Progenitor cell of endocrine pancreas (in vitro differentiated cells): ENCODE data around the gene PMEPA1. TPM values are rescaled to one million over a fixed set of nuclear protein-coding genes. Genes with fewer than 3 reads are reported as not detected.

Experiments used
- DNase-seq: peaks from one replicate; pipeline ENCODE4 v3.0.0; 2021; ENCODE audit warnings: low spot score; ENCODE audit not compliant: unreplicated experiment
- H3K27ac Mint-ChIP-seq: 2 replicates; pipeline ENCODE4 v1.8.0; 2021; ENCODE audit warnings: mild to moderate bottlenecking, moderate library complexity, mixed read lengths
- H3K27me3 Mint-ChIP-seq: 2 replicates; pipeline ENCODE4 v1.8.0; 2021; ENCODE audit warnings: mixed read lengths
- H3K36me3 Mint-ChIP-seq: 2 replicates; pipeline ENCODE4 v1.8.0; 2022; ENCODE audit warnings: mixed read lengths; ENCODE audit not compliant: insufficient read depth
- H3K4me1 Mint-ChIP-seq: 2 replicates; pipeline ENCODE4 v1.8.0; 2021; ENCODE audit warnings: low read depth, mixed read lengths
- H3K4me3 Mint-ChIP-seq: 2 replicates; pipeline ENCODE4 v1.8.0; 2021; ENCODE audit warnings: low read depth, mild to moderate bottlenecking, moderate library complexity, mixed read lengths
- H3K9me3 Mint-ChIP-seq: 2 replicates; pipeline ENCODE4 v1.8.0; 2021; ENCODE audit warnings: low read depth, mixed read lengths
- CTCF ChIP-seq: fragments of 200-600 bp; sonication (generic); IDR thresholded peaks from one replicate; pipeline ENCODE4 v1.5.0; 2021; ENCODE audit warnings: antibody characterized with exemption, mild to moderate bottlenecking; ENCODE audit not compliant: unreplicated experiment
- total RNA-seq: library from RNA; stranded (reverse); gene quantifications from 2 replicates; pipeline ENCODE4 v1.2.1, GENCODE V29; 2021

PMEPA1 gene
- total RNA-seq, 1 donor from 2014 or later: 9.1 TPM

DNA sequence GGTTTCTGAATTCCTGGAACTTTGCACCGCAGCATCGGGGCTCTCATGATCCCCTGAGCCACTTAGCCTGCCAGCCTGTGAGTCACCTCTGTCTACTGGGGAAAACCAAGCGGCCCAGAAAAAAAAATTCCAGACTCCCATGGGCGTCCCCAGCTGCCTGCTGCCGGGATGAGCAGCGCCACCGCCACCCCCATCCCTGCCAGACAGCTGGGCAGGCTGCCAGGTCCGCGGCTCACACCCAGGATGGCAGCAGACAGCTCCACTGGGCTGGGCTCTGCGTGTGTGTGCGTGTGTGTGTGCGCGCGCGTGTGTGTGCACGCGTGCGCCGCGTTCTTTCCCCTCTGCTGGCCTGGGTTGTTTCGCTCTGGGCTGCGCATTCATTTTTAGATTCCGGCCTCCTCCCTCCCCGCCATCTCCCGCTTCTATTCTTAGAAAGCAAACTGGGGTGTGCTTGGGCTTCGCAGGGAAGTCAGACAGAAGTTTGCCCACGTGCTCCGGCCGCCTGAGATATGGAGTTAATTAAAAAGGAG is 38.9 kb upstream of the PMEPA1 start:
- H3K27ac Mint-ChIP-seq: no peak overlapping the region
- no peak for TF ChIP-seq CTCF
- H3K27me3 Mint-ChIP-seq: no peaks in the 10 kb centered on the region
- no peak overlapping the region for H3K4me3 Mint-ChIP-seq
- no peaks in the 10 kb centered on the region for H3K36me3 Mint-ChIP-seq
- DNase-seq: no peak
- peaks cover 11% of the 10 kb centered on the region for H3K4me1 Mint-ChIP-seq
- no peaks in the 10 kb centered on the region for H3K9me3 Mint-ChIP-seq

- Mint-ChIP-seq H3K4me3 (no peak overlapping the region), H3K36me3 (no peaks in the 10 kb centered on the region), H3K27me3 (no peaks in the 10 kb centered on the region), H3K9me3 (no peaks in the 10 kb centered on the region), H3K27ac (no peak overlapping the region), H3K4me1 (peaks cover 9% of the 10 kb centered on the region)
- DNase-seq: no peak
- TF ChIP-seq CTCF: no peak
Observed at GRCh38 chr20:57747861-57748481, 38.2 kb upstream of the PMEPA1 start.

DNA sequence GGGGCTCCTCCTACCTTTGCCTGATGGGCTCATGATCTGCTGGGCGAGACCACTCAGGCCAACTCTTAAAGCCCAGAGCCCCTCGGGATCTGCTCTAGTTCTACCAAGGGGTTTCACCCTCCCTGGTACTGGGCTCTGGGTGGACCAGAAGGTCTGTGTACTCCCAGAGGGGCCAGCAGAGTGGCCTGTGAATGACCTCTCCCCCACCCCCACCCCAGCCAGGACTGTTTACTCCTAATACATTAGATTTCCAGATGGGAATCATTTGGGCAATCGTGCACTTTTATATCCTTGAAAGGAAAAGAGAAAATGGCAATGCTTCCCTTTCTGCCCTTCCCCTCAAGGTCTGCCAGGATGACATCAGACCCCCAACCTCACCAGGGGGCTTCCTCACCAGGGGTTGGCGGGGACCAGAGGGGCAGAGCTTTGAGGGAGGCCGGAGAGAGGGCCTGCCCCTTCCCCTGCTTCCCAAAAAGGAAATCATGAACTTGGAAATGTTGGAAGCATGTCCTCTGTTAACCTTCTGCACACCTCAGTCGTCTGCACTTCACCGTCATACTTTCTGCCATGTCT is 37.1 kb upstream of the PMEPA1 start:
- DNase-seq: no peak
- Mint-ChIP-seq H3K36me3 (no peaks in the 10 kb centered on the region), H3K4me1 (peaks cover 14% of the 10 kb centered on the region), H3K4me3 (no peak overlapping the region), H3K9me3 (no peaks in the 10 kb centered on the region), H3K27me3 (peaks cover 5% of the 10 kb centered on the region), H3K27ac (no peak overlapping the region)
- no peak for TF ChIP-seq CTCF

GRCh38 chr20:57746201-57746600 is 36.4 kb upstream of the PMEPA1 start:
- H3K27me3 Mint-ChIP-seq: peaks cover 6% of the 10 kb centered on the region
- peaks cover 21% of the 10 kb centered on the region for H3K4me1 Mint-ChIP-seq
- H3K36me3 Mint-ChIP-seq: no peaks in the 10 kb centered on the region
- H3K27ac Mint-ChIP-seq: no peak overlapping the region
- DNase-seq: no peak
- H3K9me3 Mint-ChIP-seq: no peaks in the 10 kb centered on the region
- H3K4me3 Mint-ChIP-seq: no peak overlapping the region
- TF ChIP-seq CTCF: no peak

- H3K36me3 Mint-ChIP-seq: no peaks in the 10 kb centered on the region
- H3K27ac Mint-ChIP-seq: no peak overlapping the region
- no peak for DNase-seq
- no peak overlapping the region for H3K4me3 Mint-ChIP-seq
- no peak for TF ChIP-seq CTCF
- H3K9me3 Mint-ChIP-seq: no peaks in the 10 kb centered on the region
- peaks cover 6% of the 10 kb centered on the region for H3K27me3 Mint-ChIP-seq
- peaks cover 22% of the 10 kb centered on the region for H3K4me1 Mint-ChIP-seq
Observed at GRCh38 chr20:57744206-57744605, 34.4 kb upstream of the PMEPA1 start.
